SIG-M5 treated with dmso at 0.1 percent for 504 hours (cell line): ENCODE results near the gene SVOPL.

ENCODE experiments used
- DNase-seq: peaks from one replicate; lab custom pipeline; 2025; ENCODE audit not compliant: unreplicated experiment; lab: John Stamatoyannopoulos, UW

SVOPL gene

GRCh38 chr7:138565071-138565450 is 136.1 kb downstream of the SVOPL start:
- DNase-seq: peak; percentile 97

GRCh38 chr7:138564365-138564764 is 136.8 kb downstream of the SVOPL start:
- peak; percentile 62 for DNase-seq

GRCh38 chr7:138563808-138564207 is 137.4 kb downstream of the SVOPL start:
- no peak for DNase-seq

- DNase-seq: no peak
These were observed 141.7 kb downstream of the SVOPL start for GRCh38 chr7:138559448-138559847.

GRCh38 chr7:138556771-138557484 is 144.2 kb downstream of the SVOPL start:
- DNase-seq: no peak

- DNase-seq: no peak
These were observed 145.5 kb downstream of the SVOPL start for GRCh38 chr7:138555684-138556083.

GRCh38 chr7:138554674-138555073 is 146.5 kb downstream of the SVOPL start:
- DNase-seq: no peak

GRCh38 chr7:138553805-138554204 is 147.4 kb downstream of the SVOPL start:
- no peak for DNase-seq

- DNase-seq: no peak
These were observed 150.1 kb downstream of the SVOPL start for GRCh38 chr7:138551102-138551501.

- DNase-seq: no peak
These were observed 150.8 kb downstream of the SVOPL start for GRCh38 chr7:138550337-138550736.

GRCh38 chr7:138549082-138549481 is 152.1 kb downstream of the SVOPL start:
- no peak for DNase-seq

GRCh38 chr7:138546829-138547228 is 154.3 kb downstream of the SVOPL start:
- no peak for DNase-seq

- no peak for DNase-seq
These were observed 155.0 kb downstream of the SVOPL start for GRCh38 chr7:138546064-138546619.

GRCh38 chr7:138545123-138545522 is 156.0 kb downstream of the SVOPL start:
- no peak for DNase-seq
